Heart right ventricle (tissue), 16 donors: ENCODE measurements around the gene BICC1. TPM values are rescaled to one million over a fixed set of nuclear protein-coding genes. Genes with fewer than 3 reads are reported as not detected.
"Not testable (repeated sequence)": the region's sequence is repeated elsewhere in the genome, so short reads cannot be mapped to it uniquely, and the experiment has no call there.

Experiments used
- ATAC-seq, 8 donors: fragments of 200-7000 bp; cut with Tn5 transposase; one replicate each; pipeline ENCODE4 v1.9.1; 2020; ENCODE audit warnings: mild to moderate bottlenecking in 8 of 8, moderate library complexity in 8 of 8, moderate number of reproducible peaks in 1 of 8
- DNase-seq, 2 donors: peaks; one replicate each; pipeline ENCODE4 v3.0.0-alpha.2; 2020
- H3K27ac ChIP-seq, 10 donors: fragments of 200-600 bp; sonication (generic) in 2 of 10; one replicate each; pipeline versions ENCODE4 v1.5.0 to v1.8.0; 2020 to 2022; ENCODE audit warnings: mild to moderate bottlenecking in 3 of 10
- H3K27me3 ChIP-seq, 7 donors: fragments of 200-600 bp; one replicate each; pipeline ENCODE4 v1.8.0; 2021 to 2022; ENCODE audit warnings: mild to moderate bottlenecking in 2 of 7
- H3K36me3 ChIP-seq, 9 donors: fragments of 200-600 bp; sonication (generic) in 1 of 9; one replicate each; pipeline versions ENCODE4 v1.5.0 to v1.8.0; 2020 to 2022; ENCODE audit warnings: mild to moderate bottlenecking in 2 of 9
- H3K4me1 ChIP-seq, 9 donors: fragments of 200-600 bp; sonication (generic) in 1 of 9; one replicate each; pipeline versions ENCODE4 v1.5.0 to v1.8.0; 2020 to 2022; ENCODE audit warnings: mild to moderate bottlenecking in 4 of 9
- H3K4me3 ChIP-seq, 10 donors: fragments of 200-600 bp; sonication (generic) in 2 of 10; one replicate each; pipeline versions ENCODE4 v1.5.0 to v1.8.0; 2020 to 2022; ENCODE audit warnings: mild to moderate bottlenecking in 7 of 10, moderate library complexity in 2 of 10
- H3K9me3 ChIP-seq, 11 donors: fragments of 200-600 bp in 10 of 11; sonication (generic) in 2 of 11; one replicate each; pipeline versions ENCODE4 v1.5.0 to v1.8.0; 2013 to 2022; ENCODE audit warnings: mild to moderate bottlenecking in 2 of 11, control low read depth in 1 of 11, moderate library complexity in 1 of 11
- CTCF ChIP-seq, 9 donors: fragments of 200-600 bp; sonication (generic) in 2 of 9; IDR thresholded peaks; one replicate each; pipeline versions ENCODE4 v1.5.0 to v1.8.0; 2021 to 2022; ENCODE audit warnings: antibody characterized with exemption in 9 of 9, mild to moderate bottlenecking in 5 of 9, moderate library complexity in 1 of 9
- WGBS, 2 donors: extraction: QIAGEN DNeasy Blood & Tissue Kit; methylation state at CpG; one replicate each; pipeline ENCODE4 v1.1.7; 2013; ENCODE audit warnings: inconsistent platforms in 1 of 2; 5-methylcytosine and 5-hydroxymethylcytosine counted together
- intact Hi-C, 10 donors: fragments of 100-400 bp; cut with DNase I; formaldehyde crosslinking; loops; one replicate each; pipeline versions ENCODE4 v1.11.1 to v1.14.2; 2022
- polyA plus RNA-seq, 2 donors: library from polyadenylated mRNA; stranded (reverse); fragments of 200-250 nt; gene quantifications; one replicate each; pipeline ENCODE4 v1.2.3, GENCODE V29; 2013
- total RNA-seq, 10 donors: library from RNA; stranded (reverse); fragmentation: NEBNext Ultra II Directional in 3 of 10; extraction: Animal tissue kit (Norgen Biotek cat#: 25700) in 3 of 10; gene quantifications; one replicate each; pipeline versions ENCODE4 v1.2.1 to v1.2.4, GENCODE V29; 2021 to 2023
- donor health status: Arrhythmogenic right ventricular cardiomyopathy.
- donor health status: ischemic (EF 13 %, LVEDD 7.1; RV severe dilation, severe dysfunction).
- donor health status: healthy with polysubstance abuse.
- donor health status: DM: no; HTN: yes; CAD: no.
- donor health status: DM: no; HTN: no; CAD: no.
- donor health status: ischemic (EF 25% LVEDD 6.9; RV normal size, moderate dysfunction).
- donor health status: ischemic (EF 25% LVEDD 5.7; RV mildly dilated, moderate dysfunction).
- donor health status: healthy.
- donor health status: DM: yes; HTN: yes; CAD: no.
- donor health status: Ischemic cardiomyopathy.
- donor health status: ischemic (EF 35%, LVEDD 5.7; RV mildly dilated, moderate dysfunction).
- donor health status: nonischemic (EF 11% LVEDD 7.7; RV severe dilation, severe dysfunction).
- donor health status: DM: yes; HTN: yes; CAD: no.
- donor health status: PGD.
- donor health status: ischemic (EF 29% LVEDD 5.4; RV normal size, mild dysfunction).
- donor health status: nonischemic (EF 23%, LVEDD 6.1; RV moderate dilation, normal function).

The BICC1 gene
- total and polyA plus RNA-seq, 12 donors: 1.6 to 9.2 (median 5.0) TPM

DNA sequence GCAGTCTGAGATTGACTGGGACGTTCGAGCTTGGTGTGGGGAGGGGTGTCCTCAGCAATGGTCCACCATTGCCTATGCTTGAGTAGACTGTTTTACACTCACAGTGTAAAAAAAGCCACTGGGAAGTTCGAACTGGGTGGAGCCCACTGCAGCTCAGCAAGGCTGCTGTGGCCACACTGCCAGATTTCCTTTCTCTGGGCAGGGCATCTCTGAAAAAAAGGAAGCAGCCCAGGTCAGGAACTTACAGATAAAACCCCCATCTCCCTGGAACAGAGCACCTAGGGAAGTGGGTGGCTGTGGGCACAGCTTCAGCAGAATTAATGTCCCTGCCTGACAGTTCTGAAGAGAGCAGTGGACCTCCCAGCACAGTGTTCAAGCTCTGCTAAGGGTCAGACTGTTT, 80.3 kb downstream of the BICC1 start:
- peaks cover 0 to 23% (median 8%) of the 10 kb centered on the region in 9 donors for H3K4me1 ChIP-seq
- no peaks in the 10 kb centered on the region for H3K27me3 ChIP-seq
- no peak overlapping the region for H3K4me3 ChIP-seq
- H3K9me3 ChIP-seq: peaks cover 0 to 21% (median 8%) of the 10 kb centered on the region in 11 donors
- intact Hi-C loops: no loop called here
- no peak overlapping the region for H3K27ac ChIP-seq
- no peak for DNase-seq
- no peak for ATAC-seq
- WGBS, 2 donors: 38 to 79% methylated on average over 3 of the region's 3 CpGs
- no peak for TF ChIP-seq CTCF (IDR thresholded peaks at IDR 0.05)
- no peaks in the 10 kb centered on the region for H3K36me3 ChIP-seq

- intact Hi-C loops, ATAC-seq, H3K27me3 ChIP-seq, H3K36me3 ChIP-seq, DNase-seq, H3K4me3 ChIP-seq, H3K4me1 ChIP-seq, H3K27ac ChIP-seq: not testable (repeated sequence)
- H3K9me3 ChIP-seq: peaks cover 0 to 35% (median 10%) of the 10 kb centered on the region in 11 donors
Observed at GRCh38 chr10:58597211-58597610, 84.5 kb downstream of the BICC1 start.

DNA sequence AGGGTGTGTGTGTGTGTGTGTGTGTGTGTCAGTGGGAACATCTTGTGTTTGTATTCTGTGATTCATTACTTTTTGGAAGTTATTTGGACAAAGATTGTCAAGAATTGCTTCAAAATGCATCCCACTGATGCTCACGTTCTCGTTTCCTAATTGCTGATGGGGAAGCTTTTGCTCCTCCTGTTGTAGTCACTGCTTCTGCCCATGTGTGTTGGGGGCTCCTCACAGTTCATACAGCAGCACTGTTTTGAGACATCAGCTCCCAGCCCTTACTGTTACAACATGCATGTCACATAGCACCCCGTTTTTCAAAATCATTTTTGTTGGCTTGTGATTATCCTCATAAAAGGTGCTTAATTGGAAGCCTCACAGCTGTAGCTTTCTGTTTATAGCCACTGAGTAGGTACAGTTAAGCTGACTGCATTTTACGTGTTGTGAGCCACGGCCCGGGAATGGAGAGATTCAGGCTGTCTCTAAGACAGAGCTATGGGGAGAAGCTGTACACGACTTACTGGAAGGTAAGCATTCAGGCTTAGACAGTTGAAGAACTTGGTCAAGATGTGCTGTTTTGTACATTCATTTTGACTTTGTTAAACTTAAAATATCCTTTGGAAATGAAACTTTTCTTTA, 87.4 kb downstream of the BICC1 start:
- no peak for TF ChIP-seq CTCF (IDR thresholded peaks at IDR 0.05)
- intact Hi-C loops: no loop called here
- 84 to 86% methylated on average over 7 of the region's 7 CpGs for WGBS, 2 donors
- peaks cover 0 to 35% (median 10%) of the 10 kb centered on the region in 11 donors for H3K9me3 ChIP-seq
- H3K27ac ChIP-seq: no peak overlapping the region
- H3K4me3 ChIP-seq: no peak overlapping the region
- ATAC-seq (no peak), DNase-seq (no peak)
- no peaks in the 10 kb centered on the region for H3K36me3 ChIP-seq
- H3K27me3 ChIP-seq: no peaks in the 10 kb centered on the region
- H3K4me1 ChIP-seq: no peaks in the 10 kb centered on the region

DNA sequence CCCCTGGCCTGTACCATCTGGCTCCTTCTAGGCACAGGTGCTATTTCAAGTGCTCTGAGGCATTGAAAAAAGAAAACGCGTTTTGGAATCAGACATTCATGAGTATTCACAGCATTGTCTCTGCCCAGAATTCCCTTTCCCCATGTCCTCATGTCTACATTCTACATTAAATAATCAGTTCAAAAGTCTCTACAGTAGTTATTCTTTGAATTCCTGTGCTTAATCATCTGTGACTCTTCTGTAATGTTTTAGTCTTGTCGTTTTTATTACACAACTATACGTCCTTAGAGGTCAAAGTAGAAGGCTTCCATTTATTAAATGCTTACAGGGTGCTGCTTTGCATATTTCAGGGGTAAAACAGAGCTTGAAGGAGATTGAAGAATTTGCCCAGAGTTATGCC, 95.7 kb downstream of the BICC1 start:
- TF ChIP-seq CTCF (IDR thresholded peaks at IDR 0.05): no peak
- 71 to 87% methylated on average over 4 of the region's 4 CpGs for WGBS, 2 donors
- no peaks in the 10 kb centered on the region for H3K36me3 ChIP-seq
- H3K9me3 ChIP-seq: peaks cover 0 to 5% (median 0%) of the 10 kb centered on the region in 11 donors
- H3K4me3 ChIP-seq: no peak overlapping the region
- intact Hi-C loops: no loop called here
- no peaks in the 10 kb centered on the region for H3K4me1 ChIP-seq
- no peaks in the 10 kb centered on the region for H3K27me3 ChIP-seq
- ATAC-seq: no peak
- DNase-seq: no peak
- no peak overlapping the region for H3K27ac ChIP-seq

- peaks cover 0 to 5% (median 0%) of the 10 kb centered on the region in 11 donors for H3K9me3 ChIP-seq
- no peaks in the 10 kb centered on the region for H3K27me3 ChIP-seq
- 83 to 94% methylated on average over 1 of the region's 1 CpG for WGBS, 2 donors
- ATAC-seq (no peak), DNase-seq (no peak)
- H3K4me3 ChIP-seq: no peak overlapping the region
- H3K36me3 ChIP-seq: no peaks in the 10 kb centered on the region
- H3K4me1 ChIP-seq: no peaks in the 10 kb centered on the region
- no peak overlapping the region for H3K27ac ChIP-seq
- intact Hi-C loops: no loop called here
- no peak for TF ChIP-seq CTCF (IDR thresholded peaks at IDR 0.05)
Observed at GRCh38 chr10:58608826-58609531, 96.3 kb downstream of the BICC1 start.
